ENCODE measurements around the gene INTS11. TPM values are rescaled to one million over a fixed set of nuclear protein-coding genes. Genes with fewer than 3 reads are reported as not detected.

Gene INTS11
- total and polyA plus RNA-seq, 10 of the 15 experiments (the other 5 are each of a cell fraction or from before 2014, with no cell fraction given), result 2.5 to 117 (median 77.7) TPM

DNA sequence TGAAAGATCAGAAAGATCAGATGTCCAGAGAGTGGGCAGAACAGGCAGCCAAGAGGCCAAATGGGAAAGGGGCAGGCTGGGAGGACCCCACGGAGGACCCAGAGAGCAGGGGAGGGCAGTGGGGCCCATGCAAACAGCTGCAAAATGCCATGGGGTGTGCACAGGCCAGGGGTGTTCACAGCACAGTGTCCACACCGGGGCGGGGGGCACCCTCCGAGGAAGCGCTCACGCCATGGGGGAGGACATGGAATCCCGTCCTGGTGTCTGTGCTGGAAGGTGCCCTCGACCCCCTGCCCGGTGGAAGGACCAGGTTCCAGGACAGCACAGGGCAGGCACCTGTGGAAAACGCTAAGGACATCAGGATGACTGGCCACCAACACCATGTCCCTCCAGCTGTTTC lies 1.5 kb downstream of the INTS11 start:
- no peak for TF ChIP-seq HDAC6 (IDR thresholded peaks at IDR 0.05; ENCODE audit: unreplicated experiment)
- TF ChIP-seq SMC3 (IDR thresholded peaks at IDR 0.05; ENCODE audit: borderline replicate concordance, low read length), result no peak
- TF ChIP-seq, protein P1, sequence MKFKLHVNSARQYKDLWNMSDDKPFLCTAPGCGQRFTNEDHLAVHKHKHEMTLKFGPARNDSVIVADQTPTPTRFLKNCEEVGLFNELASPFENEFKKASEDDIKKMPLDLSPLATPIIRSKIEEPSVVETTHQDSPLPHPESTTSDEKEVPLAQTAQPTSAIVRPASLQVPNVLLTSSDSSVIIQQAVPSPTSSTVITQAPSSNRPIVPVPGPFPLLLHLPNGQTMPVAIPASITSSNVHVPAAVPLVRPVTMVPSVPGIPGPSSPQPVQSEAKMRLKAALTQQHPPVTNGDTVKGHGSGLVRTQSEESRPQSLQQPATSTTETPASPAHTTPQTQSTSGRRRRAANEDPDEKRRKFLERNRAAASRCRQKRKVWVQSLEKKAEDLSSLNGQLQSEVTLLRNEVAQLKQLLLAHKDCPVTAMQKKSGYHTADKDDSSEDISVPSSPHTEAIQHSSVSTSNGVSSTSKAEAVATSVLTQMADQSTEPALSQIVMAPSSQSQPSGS (IDR thresholded peaks at IDR 0.05; ENCODE audit: low read length), result no peak
- TF ChIP-seq ASH2L (IDR thresholded peaks at IDR 0.05; ENCODE audit: borderline replicate concordance, low read depth), result no peak
- no peak for TF ChIP-seq RAD51 (IDR thresholded peaks at IDR 0.05)
- peaks cover 44% of the 10 kb centered on the region for H3K79me2 ChIP-seq (ENCODE audit: control insufficient read depth, insufficient read depth, low read length)
- FAIRE-seq, result no peak
- intact Hi-C loops (cut with micrococcal nuclease; ENCODE audit: unreplicated experiment) (no loop called here), in situ Hi-C loops (cut with MboI) (no loop called here)
- no peaks in the 10 kb centered on the region; the same call in 1 of the 2 replicates for H4K20me1 ChIP-seq (ENCODE audit: control insufficient read depth, insufficient read depth)
- POLR2A ChIA-PET, result interaction anchor here (0.7 kb wide), 1 partner anchor 38 kb away, joined by 3 read pairs; no protein-coding TSS in a partner anchor
- H2AFZ ChIP-seq (ENCODE audit: control insufficient read depth, low read depth, low read length), result no peak overlapping the region
- H3K9me3 ChIP-seq (replicated peaks; ENCODE audit: control insufficient read depth, insufficient read depth, low read length), result no peaks in the 10 kb centered on the region
- peak overlapping the region; percentile 41; the same call in 1 of the 2 replicates for H3K4me3 ChIP-seq
- H3K27me3 ChIP-seq (replicated peaks in 1 of 2; ENCODE audit: control insufficient read depth in 2 of 2, insufficient read depth in 2 of 2, low read length in 1 of 2), result no peaks in the 10 kb centered on the region
- ATAC-seq, result no peak
- SMC1A ChIA-PET (ENCODE audit: uncharacterized antibody, unreplicated experiment), result interaction anchor here (0.8 kb wide), 1 partner anchor 49 kb away, joined by 3 read pairs; no protein-coding TSS in a partner anchor
- H3K27ac ChIP-seq (ENCODE audit: control insufficient read depth, insufficient read depth), result no peak overlapping the region
- no peak for DNase-seq (ENCODE audit: low read depth, low spot score)
- peak overlapping the region; percentile 52 for H3K4me2 ChIP-seq (ENCODE audit: control insufficient read depth, insufficient read depth)
- BruUV-seq (replicated peaks), result no TSS peak
- H3K4me1 ChIP-seq (ENCODE audit: control insufficient read depth, insufficient read depth, low read length), result peaks cover 10% of the 10 kb centered on the region
- CTCF ChIA-PET, result no interaction called here
- WGBS (ENCODE audit: insufficient coverage, insufficient replicate concordance, low lambda C conversion rate, missing lambda C conversion rate), result 83% methylated on average over 10 of the region's 10 CpGs
- peaks cover 0 to 9% of the 10 kb centered on the region in 2 experiments; a peak in 3 of 4 replicates for H3K36me3 ChIP-seq (ENCODE audit: control insufficient read depth in 2 of 2, insufficient read depth in 2 of 2, low read length in 1 of 2)
- no peak overlapping the region; the same call in 1 of the 2 replicates for H3K9ac ChIP-seq (ENCODE audit: control insufficient read depth, insufficient read depth, low read length)
- RAD21 ChIA-PET (ENCODE audit: unreplicated experiment), result no interaction called here

DNA sequence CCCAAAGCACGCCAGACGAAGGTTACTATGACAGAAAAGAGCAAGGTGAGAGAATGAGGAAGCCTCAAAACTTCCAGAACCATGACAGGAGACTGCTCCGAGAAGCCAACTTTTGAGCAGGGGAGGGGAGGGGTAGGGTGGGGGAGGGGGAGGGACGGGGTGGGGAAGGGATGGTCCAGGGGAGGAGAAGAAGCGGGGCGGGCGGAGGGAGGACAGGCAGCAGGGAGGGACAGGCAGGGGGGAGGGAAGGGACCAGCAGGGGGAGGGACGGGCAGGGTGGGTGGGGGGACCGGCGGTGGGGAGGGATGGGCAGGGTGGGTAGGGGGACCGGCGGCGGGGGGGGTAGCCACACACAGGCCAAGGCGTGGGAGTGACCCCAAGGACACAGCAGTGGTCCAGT lies 2.0 kb downstream of the INTS11 start:
- H3K27ac ChIP-seq (ENCODE audit: control insufficient read depth, insufficient read depth), result no peak overlapping the region
- peaks cover 44% of the 10 kb centered on the region for H3K79me2 ChIP-seq (ENCODE audit: control insufficient read depth, insufficient read depth, low read length)
- no peak overlapping the region for H2AFZ ChIP-seq (ENCODE audit: control insufficient read depth, low read depth, low read length)
- CTCF ChIA-PET, result no interaction called here
- intact Hi-C loops (cut with micrococcal nuclease; ENCODE audit: unreplicated experiment), result no loop called here
- peaks cover 10% of the 10 kb centered on the region for H3K4me1 ChIP-seq (ENCODE audit: control insufficient read depth, insufficient read depth, low read length)
- FAIRE-seq (no peak), DNase-seq (ENCODE audit: low read depth, low spot score) (no peak), ATAC-seq (no peak)
- H3K27me3 ChIP-seq (replicated peaks in 1 of 2; ENCODE audit: control insufficient read depth in 2 of 2, insufficient read depth in 2 of 2, low read length in 1 of 2), result no peaks in the 10 kb centered on the region
- H3K36me3 ChIP-seq (ENCODE audit: control insufficient read depth in 2 of 2, insufficient read depth in 2 of 2, low read length in 1 of 2), result peaks cover 0 to 9% of the 10 kb centered on the region in 2 experiments; a peak in 3 of 4 replicates
- RAD21 ChIA-PET (ENCODE audit: unreplicated experiment), result no interaction called here
- no peak overlapping the region for H3K9ac ChIP-seq (ENCODE audit: control insufficient read depth, insufficient read depth, low read length)
- no peaks in the 10 kb centered on the region for H3K9me3 ChIP-seq (replicated peaks; ENCODE audit: control insufficient read depth, insufficient read depth, low read length)
- in situ Hi-C loops (cut with MboI), result no loop called here
- no peak overlapping the region for H3K4me3 ChIP-seq
- WGBS (ENCODE audit: insufficient coverage, insufficient replicate concordance, low lambda C conversion rate, missing lambda C conversion rate), result 92% methylated on average over 3 of the region's 14 CpGs
- H3K4me2 ChIP-seq (ENCODE audit: control insufficient read depth, insufficient read depth), result no peak overlapping the region; the same call in 1 of the 2 replicates
- SMC1A ChIA-PET (ENCODE audit: uncharacterized antibody, unreplicated experiment), result no interaction called here
- no TSS peak for BruUV-seq (replicated peaks)
- POLR2A ChIA-PET, result no interaction called here
- no peaks in the 10 kb centered on the region; the same call in 1 of the 2 replicates for H4K20me1 ChIP-seq (ENCODE audit: control insufficient read depth, insufficient read depth)
- TF ChIP-seq, protein P2, sequence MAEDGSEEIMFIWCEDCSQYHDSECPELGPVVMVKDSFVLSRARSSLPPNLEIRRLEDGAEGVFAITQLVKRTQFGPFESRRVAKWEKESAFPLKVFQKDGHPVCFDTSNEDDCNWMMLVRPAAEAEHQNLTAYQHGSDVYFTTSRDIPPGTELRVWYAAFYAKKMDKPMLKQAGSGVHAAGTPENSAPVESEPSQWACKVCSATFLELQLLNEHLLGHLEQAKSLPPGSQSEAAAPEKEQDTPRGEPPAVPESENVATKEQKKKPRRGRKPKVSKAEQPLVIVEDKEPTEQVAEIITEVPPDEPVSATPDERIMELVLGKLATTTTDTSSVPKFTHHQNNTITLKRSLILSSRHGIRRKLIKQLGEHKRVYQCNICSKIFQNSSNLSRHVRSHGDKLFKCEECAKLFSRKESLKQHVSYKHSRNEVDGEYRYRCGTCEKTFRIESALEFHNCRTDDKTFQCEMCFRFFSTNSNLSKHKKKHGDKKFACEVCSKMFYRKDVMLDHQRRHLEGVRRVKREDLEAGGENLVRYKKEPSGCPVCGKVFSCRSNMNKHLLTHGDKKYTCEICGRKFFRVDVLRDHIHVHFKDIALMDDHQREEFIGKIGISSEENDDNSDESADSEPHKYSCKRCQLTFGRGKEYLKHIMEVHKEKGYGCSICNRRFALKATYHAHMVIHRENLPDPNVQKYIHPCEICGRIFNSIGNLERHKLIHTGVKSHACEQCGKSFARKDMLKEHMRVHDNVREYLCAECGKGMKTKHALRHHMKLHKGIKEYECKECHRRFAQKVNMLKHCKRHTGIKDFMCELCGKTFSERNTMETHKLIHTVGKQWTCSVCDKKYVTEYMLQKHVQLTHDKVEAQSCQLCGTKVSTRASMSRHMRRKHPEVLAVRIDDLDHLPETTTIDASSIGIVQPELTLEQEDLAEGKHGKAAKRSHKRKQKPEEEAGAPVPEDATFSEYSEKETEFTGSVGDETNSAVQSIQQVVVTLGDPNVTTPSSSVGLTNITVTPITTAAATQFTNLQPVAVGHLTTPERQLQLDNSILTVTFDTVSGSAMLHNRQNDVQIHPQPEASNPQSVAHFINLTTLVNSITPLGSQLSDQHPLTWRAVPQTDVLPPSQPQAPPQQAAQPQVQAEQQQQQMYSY (CRISPR knock-in tag; IDR thresholded peaks at IDR 0.05), result no peak
- no peak for TF ChIP-seq ZNF274 (IDR thresholded peaks at IDR 0.05; ENCODE audit: insufficient read depth, insufficient read length)
- TF ChIP-seq ZNF217 (IDR thresholded peaks at IDR 0.05), result no peak
- TF ChIP-seq NFYA (IDR thresholded peaks at IDR 0.05; ENCODE audit: borderline replicate concordance, low read depth, low read length), result no peak
- TF ChIP-seq BHLHE40 (IDR thresholded peaks at IDR 0.05; ENCODE audit: borderline replicate concordance in 1 of 2, low read depth in 2 of 2, low read length in 1 of 2), result no peak
- no peak for TF ChIP-seq SMC3 (IDR thresholded peaks at IDR 0.05; ENCODE audit: borderline replicate concordance, low read length)
